SU-DHL-6 (cell line): ENCODE measurements around the gene LTB.

Source experiments
- CTCF ChIP-seq: fragments of 200-600 bp; sonication (generic); IDR thresholded peaks from one replicate; pipeline ENCODE4 v1.5.1; 2017; ENCODE audit warnings: antibody characterized with exemption, mild to moderate bottlenecking, low read length, moderate library complexity; ENCODE audit not compliant: insufficient read depth, poor library complexity, severe bottlenecking
- EZH2phosphoT487 ChIP-seq: fragments of 200-600 bp; sonication (generic), shearing (Covaris generic); conservative IDR thresholded peaks from 2 replicates; pipeline ENCODE4 v1.6.1; 2018; ENCODE audit warnings: mild to moderate bottlenecking, antibody characterized with exemption, low read length, moderate library complexity, mixed read lengths

DNA sequence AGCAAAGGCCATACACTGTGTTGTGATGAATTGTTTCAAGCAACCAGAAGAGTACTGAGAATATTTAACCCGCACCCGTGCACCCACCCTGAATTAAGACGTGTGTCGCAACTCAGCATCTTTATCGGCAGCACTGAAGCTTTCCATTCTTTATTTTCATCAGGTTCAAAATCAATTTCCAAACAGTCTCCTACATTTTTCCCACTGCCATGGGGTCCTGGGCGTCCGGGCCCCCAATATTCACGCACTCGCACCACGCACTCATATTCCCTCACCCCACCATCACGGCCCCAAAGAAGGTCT, 1.8 kb downstream of the LTB start:
- TF ChIP-seq CTCF (no peak), EZH2phosphoT487 (no peak)
